NK-92 treated with Interleukin-12 subunit alpha and Interleukin-12 subunit beta, amount 100 ng/mL, for 24 hours (cell line): ENCODE measurements around the gene TEPSIN.

Source experiments
- DNase-seq: peaks from one replicate; lab custom pipeline; 2025; lab: John Stamatoyannopoulos, UW

TEPSIN gene

GRCh38 chr17:81197409-81197795, 41.5 kb downstream of the TEPSIN start:
- DNase-seq = no peak

- DNase-seq = no peak
These were observed 42.1 kb downstream of the TEPSIN start for GRCh38 chr17:81196505-81197408.

GRCh38 chr17:81195941-81196495, 42.8 kb downstream of the TEPSIN start:
- DNase-seq = no peak

- DNase-seq = no peak
These were observed 43.6 kb downstream of the TEPSIN start for GRCh38 chr17:81194941-81195901.

- no peak for DNase-seq
These were observed 44.6 kb downstream of the TEPSIN start for GRCh38 chr17:81194225-81194760.

GRCh38 chr17:81193470-81194224, 45.2 kb downstream of the TEPSIN start:
- DNase-seq = no peak

GRCh38 chr17:81193051-81193410, 45.8 kb downstream of the TEPSIN start:
- DNase-seq = no peak

GRCh38 chr17:81192386-81193050, 46.3 kb downstream of the TEPSIN start:
- no peak for DNase-seq

- DNase-seq = no peak
These were observed 47.2 kb downstream of the TEPSIN start for GRCh38 chr17:81191646-81192045.

- DNase-seq = no peak
These were observed 47.7 kb downstream of the TEPSIN start for GRCh38 chr17:81191116-81191515.

GRCh38 chr17:81190591-81190990, 48.3 kb downstream of the TEPSIN start:
- DNase-seq = no peak

GRCh38 chr17:81189670-81190530, 49.0 kb downstream of the TEPSIN start:
- no peak for DNase-seq

GRCh38 chr17:81189016-81189415, 49.8 kb downstream of the TEPSIN start:
- no peak for DNase-seq

GRCh38 chr17:81188491-81188840, 50.4 kb downstream of the TEPSIN start:
- DNase-seq = no peak

- DNase-seq = no peak
These were observed 51.0 kb downstream of the TEPSIN start for GRCh38 chr17:81187586-81188490.

- no peak for DNase-seq
These were observed 51.7 kb downstream of the TEPSIN start for GRCh38 chr17:81187120-81187519.

GRCh38 chr17:81186203-81186602, 52.7 kb downstream of the TEPSIN start:
- DNase-seq = no peak

- DNase-seq = no peak
These were observed 54.3 kb downstream of the TEPSIN start for GRCh38 chr17:81184555-81184954.

- no peak for DNase-seq
These were observed 55.0 kb downstream of the TEPSIN start for GRCh38 chr17:81183807-81184206.
